MCF 10A (cell line): ENCODE measurements around the gene POLD4. TPM values are rescaled to one million over a fixed set of nuclear protein-coding genes. Genes with fewer than 3 reads are reported as not detected.

ENCODE experiments used
- BruUV-seq: library from RNA; stranded (reverse); fragments of 400-500 nt; replicated peaks from 2 replicates; lab custom pipeline; 2021; lab: Mats Ljungman, UMichigan
- CTCF ChIA-PET: fragments of 300-600 bp; sonication (Branson Sonifier 250); formaldehyde crosslinking; extraction: SDS; loops from one replicate; lab custom pipeline; 2021; ENCODE audit warnings: antibody characterized with exemption, inconsistent platforms; lab: Yijun Ruan, JAX
- POLR2A ChIA-PET: fragments of 300-600, 350-650 bp; sonication (Branson Sonifier 250); formaldehyde crosslinking; extraction: SDS; loops from one replicate; lab custom pipeline; 2020; ENCODE audit warnings: antibody characterized with exemption, inconsistent platforms; lab: Yijun Ruan, JAX
- DNase-seq: peaks from one replicate; pipeline ENCODE4 v3.0.0-alpha.2; 2018; ENCODE audit not compliant: unreplicated experiment
- H3K27ac Mint-ChIP-seq: one replicate; pipeline ENCODE4 v1.8.0; 2022; ENCODE audit warnings: mild to moderate bottlenecking, low read depth, mixed read lengths; ENCODE audit not compliant: unreplicated experiment
- H3K27me3 Mint-ChIP-seq: one replicate; pipeline ENCODE4 v1.8.0; 2022; ENCODE audit warnings: mixed read lengths; ENCODE audit not compliant: insufficient read depth, unreplicated experiment
- H3K36me3 Mint-ChIP-seq: one replicate; pipeline ENCODE4 v1.8.0; 2022; ENCODE audit warnings: mild to moderate bottlenecking, moderate library complexity, mixed read lengths; ENCODE audit not compliant: insufficient read depth, unreplicated experiment
- H3K4me1 Mint-ChIP-seq: one replicate; pipeline ENCODE4 v1.8.0; 2022; ENCODE audit warnings: mixed read lengths; ENCODE audit not compliant: insufficient read depth, unreplicated experiment
- H3K4me3 Mint-ChIP-seq: one replicate; pipeline ENCODE4 v1.8.0; 2022; ENCODE audit warnings: mild to moderate bottlenecking, moderate library complexity, mixed read lengths; ENCODE audit not compliant: unreplicated experiment
- H3K9me3 Mint-ChIP-seq: one replicate; pipeline ENCODE4 v1.8.0; 2022; ENCODE audit warnings: mixed read lengths; ENCODE audit not compliant: unreplicated experiment
- intact Hi-C: fragments of 100-400 bp; cut with micrococcal nuclease; formaldehyde crosslinking; loops from 2 replicates; pipeline ENCODE4 v1.14.1; 2022
- total RNA-seq: library from RNA; stranded (reverse); gene quantifications from 2 replicates; pipeline ENCODE4 v1.2.3, GENCODE V29; 2022
- TF ChIP-seq, protein P1 (sequence below): fragments of 200-600 bp; IDR thresholded peaks from one replicate; pipeline ENCODE4 v1.8.0; 2022; ENCODE audit warnings: antibody characterized with exemption, mild to moderate bottlenecking; ENCODE audit not compliant: unreplicated experiment

Gene POLD4
- total RNA-seq, 1 experiment from 2014 or later = 54.8 TPM

DNA sequence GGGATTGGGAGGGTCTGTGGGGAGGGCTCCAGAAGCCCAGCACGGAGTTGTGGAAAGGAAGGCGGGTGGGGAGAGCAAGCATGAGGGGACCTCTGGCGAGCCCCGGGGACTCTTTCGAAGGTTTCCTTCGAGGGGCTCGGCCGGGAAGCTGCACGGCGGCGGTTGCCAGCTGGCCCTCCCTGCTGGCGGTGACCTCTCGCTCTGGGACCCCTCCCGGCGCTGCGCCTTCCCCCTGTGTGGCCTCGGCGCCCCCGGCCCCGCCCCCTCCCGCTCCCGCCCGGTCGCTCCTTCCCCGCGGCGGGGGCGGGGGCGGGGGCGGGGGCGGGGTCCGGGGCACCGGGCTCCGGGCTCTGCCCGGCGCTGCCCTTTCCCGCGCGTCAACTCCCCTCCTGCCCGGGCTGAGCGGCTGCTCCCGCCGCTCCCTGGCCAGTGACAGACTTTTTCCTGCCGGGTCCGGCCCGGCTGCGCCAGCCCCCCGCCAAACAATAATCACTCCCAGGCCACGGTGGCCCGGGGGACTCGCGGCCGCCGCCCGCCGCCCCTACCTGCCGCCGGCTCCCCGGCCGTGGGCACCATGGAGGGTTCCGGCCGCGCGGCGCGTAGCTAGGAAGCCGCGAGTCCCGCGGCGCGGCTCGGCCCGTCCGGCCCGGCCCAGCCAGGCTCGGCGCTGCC lies 19.1 kb upstream of the POLD4 start:
- H3K4me1 Mint-ChIP-seq = peaks cover 46% of the 10 kb centered on the region
- H3K27me3 Mint-ChIP-seq = no peaks in the 10 kb centered on the region
- H3K36me3 Mint-ChIP-seq = peaks cover 11% of the 10 kb centered on the region
- no peak for DNase-seq
- no TSS peak for BruUV-seq
- CTCF ChIA-PET = interaction anchor here (0.6 to 19.3 kb wide), 5 partner anchors 9 to 133 kb away, joined by 3 to 659 read pairs (median 4); partner anchors contain the start of gene POLD4
- no peaks in the 10 kb centered on the region for H3K9me3 Mint-ChIP-seq
- H3K4me3 Mint-ChIP-seq = peak overlapping the region; percentile 84
- no peak overlapping the region for H3K27ac Mint-ChIP-seq
- intact Hi-C loops = no loop called here
- TF ChIP-seq, protein P1, sequence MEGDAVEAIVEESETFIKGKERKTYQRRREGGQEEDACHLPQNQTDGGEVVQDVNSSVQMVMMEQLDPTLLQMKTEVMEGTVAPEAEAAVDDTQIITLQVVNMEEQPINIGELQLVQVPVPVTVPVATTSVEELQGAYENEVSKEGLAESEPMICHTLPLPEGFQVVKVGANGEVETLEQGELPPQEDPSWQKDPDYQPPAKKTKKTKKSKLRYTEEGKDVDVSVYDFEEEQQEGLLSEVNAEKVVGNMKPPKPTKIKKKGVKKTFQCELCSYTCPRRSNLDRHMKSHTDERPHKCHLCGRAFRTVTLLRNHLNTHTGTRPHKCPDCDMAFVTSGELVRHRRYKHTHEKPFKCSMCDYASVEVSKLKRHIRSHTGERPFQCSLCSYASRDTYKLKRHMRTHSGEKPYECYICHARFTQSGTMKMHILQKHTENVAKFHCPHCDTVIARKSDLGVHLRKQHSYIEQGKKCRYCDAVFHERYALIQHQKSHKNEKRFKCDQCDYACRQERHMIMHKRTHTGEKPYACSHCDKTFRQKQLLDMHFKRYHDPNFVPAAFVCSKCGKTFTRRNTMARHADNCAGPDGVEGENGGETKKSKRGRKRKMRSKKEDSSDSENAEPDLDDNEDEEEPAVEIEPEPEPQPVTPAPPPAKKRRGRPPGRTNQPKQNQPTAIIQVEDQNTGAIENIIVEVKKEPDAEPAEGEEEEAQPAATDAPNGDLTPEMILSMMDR = no peak
- POLR2A ChIA-PET = interaction anchor here (1.0 to 6.9 kb wide), 5 partner anchors 10 to 133 kb away, joined by 3 to 91 read pairs (median 11); partner anchors contain the start of gene POLD4

DNA sequence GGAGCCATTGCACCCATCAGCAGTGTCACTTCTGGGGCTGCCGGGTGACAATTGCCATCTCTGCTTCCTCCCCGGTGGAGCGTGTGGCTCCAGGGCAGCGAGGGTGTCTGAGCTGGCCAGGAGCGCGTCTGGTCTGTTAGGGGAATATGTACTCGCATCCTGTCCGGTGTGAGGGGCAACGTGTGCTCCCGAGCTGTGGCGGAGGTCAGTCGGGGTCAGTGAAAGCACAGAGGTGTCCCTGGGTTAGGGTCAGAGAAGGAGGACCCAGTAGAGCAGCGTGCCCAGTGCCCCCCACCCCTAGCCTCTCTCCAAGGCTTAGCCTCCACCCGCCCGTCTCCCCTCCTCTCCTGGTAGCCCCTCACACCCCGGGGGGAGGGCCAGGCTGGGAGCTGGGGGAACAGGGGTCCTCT lies 18.6 kb upstream of the POLD4 start:
- Mint-ChIP-seq H3K4me3 (peak overlapping the region; percentile 84), H3K4me1 (peaks cover 44% of the 10 kb centered on the region), H3K27me3 (no peaks in the 10 kb centered on the region), H3K27ac (no peak overlapping the region), H3K9me3 (no peaks in the 10 kb centered on the region), H3K36me3 (peaks cover 11% of the 10 kb centered on the region)
- intact Hi-C loops = no loop called here
- CTCF ChIA-PET = interaction anchor here (0.5 to 19.3 kb wide), 5 partner anchors 10 to 104 kb away, joined by 3 to 659 read pairs (median 3); partner anchors contain the start of gene POLD4
- no peak for DNase-seq
- BruUV-seq = no TSS peak
- POLR2A ChIA-PET = interaction anchor here (1.5 to 6.9 kb wide), 3 partner anchors 10 to 17 kb away, joined by 4 to 91 read pairs (median 18); partner anchors contain the start of gene POLD4
- TF ChIP-seq, protein P1 = no peak

DNA sequence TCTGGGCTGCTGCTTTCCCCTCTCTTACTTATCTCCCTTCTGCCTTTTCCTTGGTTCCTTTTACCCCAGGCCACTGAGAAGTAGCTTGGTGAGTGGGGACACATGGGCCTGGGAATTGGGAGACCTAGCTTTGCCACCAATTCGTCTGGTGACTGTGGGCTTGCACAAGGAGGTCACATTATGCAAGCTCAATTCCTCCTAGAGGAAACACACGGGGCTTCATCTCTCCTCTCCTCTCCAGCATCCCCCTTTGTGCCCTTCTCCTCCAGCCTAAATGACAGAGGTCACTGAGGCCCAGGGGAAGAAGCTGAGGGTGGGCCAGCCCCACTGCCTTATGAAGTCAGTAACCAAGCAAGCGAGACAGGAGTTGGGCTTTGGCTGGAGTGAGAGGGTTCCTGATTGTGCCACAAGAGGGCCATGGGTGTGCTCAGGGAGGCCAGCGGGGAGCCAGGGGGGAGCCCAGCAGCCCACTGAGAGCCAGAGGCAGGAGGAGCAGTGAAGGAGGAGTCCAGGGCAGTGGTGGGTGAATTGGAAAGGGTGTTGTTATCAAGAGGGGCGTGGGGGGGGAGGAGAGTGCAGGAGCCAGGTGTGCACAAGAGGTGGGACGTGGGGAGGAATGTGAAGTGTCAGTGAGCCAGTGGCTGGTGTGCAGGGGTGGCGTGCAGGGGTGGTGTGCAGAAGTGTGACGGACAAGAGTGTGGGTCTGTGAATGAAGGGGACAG lies 18.0 kb upstream of the POLD4 start:
- peaks cover 47% of the 10 kb centered on the region for H3K4me1 Mint-ChIP-seq
- POLR2A ChIA-PET = interaction anchor here (0.6 to 6.9 kb wide), 5 partner anchors 9 to 965 kb away, joined by 3 to 91 read pairs (median 12); partner anchors contain the start of gene POLD4
- H3K36me3 Mint-ChIP-seq = peaks cover 11% of the 10 kb centered on the region
- H3K4me3 Mint-ChIP-seq = peak overlapping the region; percentile 84
- intact Hi-C loops = no loop called here
- H3K27ac Mint-ChIP-seq = no peak overlapping the region
- DNase-seq = peak; percentile 53
- CTCF ChIA-PET = interaction anchor here (0.5 to 19.3 kb wide), 12 partner anchors 8 to 653 kb away, joined by 3 to 659 read pairs (median 4); partner anchors contain the start of genes CDK2AP2 and POLD4
- no TSS peak for BruUV-seq
- H3K27me3 Mint-ChIP-seq = no peaks in the 10 kb centered on the region
- TF ChIP-seq, protein P1 = peak; percentile 43
- H3K9me3 Mint-ChIP-seq = no peaks in the 10 kb centered on the region
